NCI-H226 (cell line): Measurements from ENCODE around the gene SEMA4A.
A peak's percentile ranks its signal among the peaks of the same experiment; 100 is the strongest.
"Not testable (repeated sequence)": the region's sequence is repeated elsewhere in the genome, so short reads cannot be mapped to it uniquely, and the experiment has no call there.

Source experiments
- DNase-seq: peaks from one replicate; pipeline ENCODE4 v3.0.0-alpha.2; 2015

The SEMA4A gene

GRCh38 chr1:156195853-156196252 lies 42.5 kb downstream of the SEMA4A start:
- DNase-seq: no peak

- DNase-seq: no peak
Measured at GRCh38 chr1:156196445-156196844, 43.1 kb downstream of the SEMA4A start.

DNA sequence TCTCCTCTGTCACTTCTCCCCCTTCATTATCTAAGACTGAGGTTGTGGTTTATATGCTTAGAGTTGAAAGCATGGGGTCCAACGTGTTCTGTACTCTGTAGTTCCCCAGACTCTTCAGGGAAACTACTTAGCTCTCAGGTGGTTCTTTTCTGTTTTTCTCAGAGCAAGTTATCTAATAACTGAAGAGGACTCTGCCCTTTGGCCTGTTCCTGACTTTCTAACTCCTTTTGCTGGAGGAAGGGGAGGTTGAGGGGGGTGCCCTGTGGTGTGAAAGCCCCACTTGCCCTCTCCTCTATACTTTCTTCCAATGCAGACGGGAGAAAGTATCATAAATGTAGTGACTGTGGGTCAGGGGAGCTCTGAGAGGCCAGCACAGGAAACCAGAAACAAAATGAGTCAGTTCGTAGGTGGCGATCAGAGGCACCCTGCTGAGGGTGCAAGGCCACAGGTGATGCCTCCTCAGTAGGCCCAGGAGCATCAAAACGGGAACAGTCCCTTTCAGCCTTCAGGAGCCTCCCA lies 45.5 kb downstream of the SEMA4A start:
- no peak for DNase-seq

DNA sequence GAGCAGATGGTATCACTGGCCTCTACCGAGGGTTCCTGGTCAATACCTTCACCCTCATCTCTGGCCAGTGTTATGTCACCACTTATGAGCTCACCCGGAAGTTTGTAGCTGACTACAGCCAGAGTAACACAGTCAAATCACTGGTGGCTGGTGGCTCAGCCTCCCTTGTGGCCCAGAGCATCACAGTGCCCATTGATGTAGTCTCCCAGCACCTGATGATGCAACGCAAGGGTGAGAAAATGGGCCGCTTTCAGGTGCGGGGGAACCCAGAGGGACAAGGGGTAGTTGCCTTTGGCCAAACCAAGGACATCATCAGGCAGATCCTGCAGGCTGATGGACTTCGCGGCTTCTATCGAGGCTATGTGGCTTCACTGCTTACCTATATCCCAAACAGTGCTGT lies 46.7 kb downstream of the SEMA4A start:
- DNase-seq: no peak

DNA sequence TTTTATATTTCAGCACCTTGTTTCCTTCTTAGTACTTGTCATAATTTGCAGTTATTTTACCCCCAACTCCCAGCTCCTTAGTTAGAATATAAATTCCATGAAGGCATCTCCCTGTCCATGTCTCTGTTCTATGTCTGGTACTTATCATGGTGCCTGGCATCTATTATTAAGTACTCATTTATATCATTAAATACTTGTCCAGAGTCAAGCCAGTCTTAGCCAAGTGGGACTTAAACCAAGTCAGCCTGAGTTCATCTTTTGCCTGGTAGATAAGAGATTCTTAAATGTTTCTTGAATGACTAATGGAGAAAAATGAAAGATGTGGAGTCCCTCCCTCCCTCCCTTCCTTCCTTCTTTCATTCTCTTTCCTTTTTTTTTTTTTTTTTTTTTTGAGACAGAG lies 49.9 kb downstream of the SEMA4A start:
- DNase-seq: peak; percentile 82

- DNase-seq: peak; percentile 31
Measured at GRCh38 chr1:156204686-156205085, 51.3 kb downstream of the SEMA4A start.

- DNase-seq: no peak
Measured at GRCh38 chr1:156211243-156211642, 57.9 kb downstream of the SEMA4A start.

GRCh38 chr1:156212130-156212529 lies 58.7 kb downstream of the SEMA4A start:
- DNase-seq: no peak

GRCh38 chr1:156212833-156213643 lies 59.7 kb downstream of the SEMA4A start, which contains the start of gene PMF1:
TSS of gene PMF1 (plus strand) at chr1:156213007. CDS start at chr1:156213016, 9 bp downstream.
- peak; percentile 94 for DNase-seq

DNA sequence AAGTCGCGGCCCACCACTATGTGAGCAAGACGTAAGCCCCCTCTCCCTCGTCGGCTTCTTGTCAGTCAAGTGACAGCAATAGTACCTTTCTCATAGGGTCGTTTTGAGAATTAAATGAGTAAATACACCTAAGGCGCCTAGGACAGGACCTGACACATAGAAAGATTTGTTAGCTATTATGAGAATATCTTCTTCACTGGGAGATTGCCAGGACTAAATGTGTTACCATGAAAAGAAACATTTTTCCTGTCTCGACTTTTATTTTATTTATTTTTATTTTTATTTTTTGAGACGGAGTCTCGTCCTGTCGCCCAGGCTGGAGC lies 60.2 kb downstream of the SEMA4A start:
- DNase-seq: no peak

GRCh38 chr1:156214024-156214748 lies 60.8 kb downstream of the SEMA4A start:
- DNase-seq: peak; percentile 97

DNA sequence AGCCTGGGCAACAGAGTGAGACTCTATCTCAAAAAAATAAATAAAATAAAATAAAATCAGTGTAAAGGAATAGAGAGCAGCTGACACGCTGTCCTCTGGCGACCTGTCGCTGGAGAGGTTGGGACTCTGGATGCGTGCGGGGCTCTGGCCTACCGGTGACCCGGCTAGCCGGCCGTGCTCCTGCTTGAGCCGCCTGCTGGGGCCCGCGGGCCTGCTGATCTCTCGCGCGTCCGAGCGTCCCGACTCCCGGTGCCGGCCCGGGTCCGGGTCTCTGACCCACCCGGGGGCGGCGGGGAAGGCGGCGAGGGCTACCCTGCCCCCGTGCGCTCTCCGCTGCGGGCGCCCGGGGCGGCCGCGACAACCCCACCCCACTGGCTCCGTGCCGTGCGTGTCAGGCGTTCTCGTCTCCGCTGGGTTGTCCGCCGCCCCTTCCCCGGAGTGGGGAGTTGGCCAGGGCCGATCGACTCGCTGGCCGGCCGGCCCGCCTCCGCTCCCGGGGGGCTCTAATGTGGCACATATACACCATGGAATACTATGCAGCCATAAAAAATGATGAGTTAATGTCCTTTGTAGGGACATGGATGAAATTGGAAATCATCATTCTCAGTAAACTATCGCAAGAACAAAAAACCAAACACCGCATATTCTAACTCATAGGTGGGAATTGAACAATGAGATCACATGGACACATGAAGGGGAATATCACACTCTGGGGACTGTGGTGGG lies 63.1 kb downstream of the SEMA4A start:
- DNase-seq: not testable (repeated sequence)

- DNase-seq: peak; percentile 40
Measured at GRCh38 chr1:156217871-156218270, 64.5 kb downstream of the SEMA4A start.

GRCh38 chr1:156220226-156220625 lies 66.8 kb downstream of the SEMA4A start:
- no peak for DNase-seq

DNA sequence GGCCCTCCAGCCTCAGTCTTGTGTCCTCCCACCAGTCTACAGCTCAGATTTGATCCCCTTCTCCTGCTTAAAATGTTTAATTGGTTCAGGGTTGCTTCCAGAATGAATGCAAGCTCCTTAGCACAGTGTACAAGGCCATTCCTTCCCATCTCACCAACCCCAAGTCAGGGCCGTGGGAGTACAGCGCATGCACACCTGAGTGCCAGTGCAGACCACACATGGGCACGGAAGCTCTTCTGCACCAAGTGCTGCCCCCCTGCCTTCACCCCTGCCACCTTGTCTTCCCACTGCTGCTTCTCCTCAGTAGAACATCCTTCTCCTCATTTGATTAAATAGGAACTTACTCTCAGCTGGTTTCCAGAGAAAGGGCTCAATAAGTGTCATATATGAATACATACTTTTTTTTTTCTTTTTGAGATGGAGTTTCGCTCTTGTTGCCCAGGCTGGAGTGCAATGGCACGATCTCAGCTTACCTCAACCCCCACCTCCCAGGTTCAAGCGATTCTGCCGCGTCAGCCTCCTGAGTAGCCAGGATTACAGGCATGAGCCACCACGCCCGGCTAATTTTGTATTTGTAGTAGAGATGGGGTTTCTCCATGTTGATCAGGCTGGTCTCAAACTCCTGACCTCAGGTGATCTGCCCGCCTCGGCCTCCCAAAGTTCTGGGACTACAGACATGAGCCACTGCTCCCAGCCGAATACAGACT lies 68.8 kb downstream of the SEMA4A start:
- DNase-seq: no peak

- no peak for DNase-seq
Measured at GRCh38 chr1:156225677-156226014, 72.3 kb downstream of the SEMA4A start.

DNA sequence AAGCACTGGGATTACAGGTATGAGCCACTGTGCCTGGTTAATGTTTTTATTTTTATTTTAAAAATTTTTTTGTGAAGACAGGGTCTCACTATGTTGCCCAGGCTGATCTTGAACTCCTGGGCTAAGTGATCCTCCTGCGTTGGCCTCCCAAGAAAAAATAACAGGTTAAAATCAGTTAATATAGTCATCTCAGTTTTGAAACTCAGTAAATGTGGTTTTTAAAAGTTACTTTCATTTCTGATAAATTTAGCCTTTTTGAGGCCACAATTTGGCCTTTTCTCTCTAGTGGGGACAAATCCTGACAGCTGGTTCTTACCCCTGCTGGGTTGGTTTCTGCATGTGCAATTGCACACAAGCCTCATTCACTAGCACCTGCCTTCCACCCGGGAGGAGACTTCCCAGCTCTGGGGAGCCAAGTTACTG lies 72.7 kb downstream of the SEMA4A start:
- DNase-seq: no peak

DNA sequence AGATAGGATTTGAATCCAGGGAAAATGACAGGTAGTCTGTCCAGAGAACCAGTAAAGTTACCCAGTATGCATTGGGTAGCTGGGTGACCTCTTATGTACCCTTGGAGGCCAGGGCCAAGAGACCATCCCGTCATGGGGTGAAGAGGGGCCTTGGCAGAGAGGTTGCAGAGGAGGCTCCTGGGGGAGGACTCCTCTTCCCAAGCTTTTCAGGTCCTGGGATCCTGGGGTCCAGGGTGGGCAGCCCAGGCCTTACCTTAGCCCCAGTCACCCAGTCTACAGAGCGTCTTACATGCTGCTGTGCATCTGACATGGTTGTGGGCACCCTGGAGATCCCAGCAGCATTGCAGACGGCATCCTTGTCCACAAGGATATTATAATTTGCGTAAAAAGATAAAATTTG lies 73.4 kb downstream of the SEMA4A start:
- DNase-seq: no peak
